Muscle of arm (tissue), 12 donors: ENCODE measurements around the gene LRRC2. TPM values are rescaled to one million over a fixed set of nuclear protein-coding genes. Genes with fewer than 3 reads are reported as not detected.
A peak's percentile ranks its signal among the peaks of the same experiment; 100 is the strongest.
"Not testable (repeated sequence)": the region's sequence is repeated elsewhere in the genome, so short reads cannot be mapped to it uniquely, and the experiment has no call there.

Experiments
- DNase-seq: peaks from one replicate; pipeline ENCODE4 v3.0.0-alpha.2; 2013
- polyA plus RNA-seq, 12 donors: library from polyadenylated mRNA; unstranded; fragments of 120-200 nt; gene quantifications; one replicate each; pipeline ENCODE4 v1.2.1, GENCODE V29; 2013; ENCODE audit not compliant: insufficient read length in 12 of 12

LRRC2 gene
- polyA plus RNA-seq, 12 donors: 2.2 to 6.6 (median 4.2) TPM; not detected in 1

DNA sequence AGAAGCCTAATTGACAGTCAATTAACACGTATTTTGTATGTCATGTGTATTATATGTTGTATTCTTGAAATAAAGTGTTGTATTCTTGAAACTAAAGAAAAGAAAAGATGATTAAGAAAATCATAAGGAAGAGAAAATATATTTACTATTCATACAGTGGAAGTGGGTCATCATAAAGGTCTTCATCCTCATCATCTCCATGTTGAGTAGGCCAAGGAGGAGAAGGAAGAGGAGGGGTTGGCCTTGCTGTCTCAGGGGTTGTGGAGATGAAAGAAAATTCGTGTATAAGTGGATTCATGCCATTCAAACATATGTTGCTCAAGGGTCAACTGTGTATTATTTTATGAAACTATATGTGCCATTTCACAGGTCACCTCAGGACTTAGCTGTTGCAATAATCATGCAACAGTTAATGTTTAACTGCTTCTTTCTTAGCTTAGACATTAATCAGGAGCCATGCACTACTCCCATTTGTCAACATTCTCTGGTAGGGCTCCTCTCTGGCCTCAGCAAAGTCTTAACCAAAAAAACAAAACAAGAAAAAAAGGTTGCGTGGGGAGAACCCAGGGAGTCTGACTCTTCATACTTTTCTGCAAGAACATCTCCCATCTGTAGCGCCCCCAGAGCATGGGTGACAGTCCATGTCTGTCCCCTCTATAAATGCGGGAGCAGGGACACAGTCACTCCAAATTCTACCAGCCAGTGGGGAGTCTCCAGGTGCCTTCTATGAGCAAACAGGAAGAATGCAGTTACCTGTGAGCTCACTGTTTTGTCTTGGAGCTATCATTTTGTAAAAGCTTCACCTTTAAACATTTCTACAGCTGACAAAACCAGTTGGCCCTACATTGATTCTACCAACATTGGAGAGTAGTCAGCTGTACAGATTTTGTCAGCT lies 19.9 kb upstream of the LRRC2 start:
- no peak for DNase-seq

DNA sequence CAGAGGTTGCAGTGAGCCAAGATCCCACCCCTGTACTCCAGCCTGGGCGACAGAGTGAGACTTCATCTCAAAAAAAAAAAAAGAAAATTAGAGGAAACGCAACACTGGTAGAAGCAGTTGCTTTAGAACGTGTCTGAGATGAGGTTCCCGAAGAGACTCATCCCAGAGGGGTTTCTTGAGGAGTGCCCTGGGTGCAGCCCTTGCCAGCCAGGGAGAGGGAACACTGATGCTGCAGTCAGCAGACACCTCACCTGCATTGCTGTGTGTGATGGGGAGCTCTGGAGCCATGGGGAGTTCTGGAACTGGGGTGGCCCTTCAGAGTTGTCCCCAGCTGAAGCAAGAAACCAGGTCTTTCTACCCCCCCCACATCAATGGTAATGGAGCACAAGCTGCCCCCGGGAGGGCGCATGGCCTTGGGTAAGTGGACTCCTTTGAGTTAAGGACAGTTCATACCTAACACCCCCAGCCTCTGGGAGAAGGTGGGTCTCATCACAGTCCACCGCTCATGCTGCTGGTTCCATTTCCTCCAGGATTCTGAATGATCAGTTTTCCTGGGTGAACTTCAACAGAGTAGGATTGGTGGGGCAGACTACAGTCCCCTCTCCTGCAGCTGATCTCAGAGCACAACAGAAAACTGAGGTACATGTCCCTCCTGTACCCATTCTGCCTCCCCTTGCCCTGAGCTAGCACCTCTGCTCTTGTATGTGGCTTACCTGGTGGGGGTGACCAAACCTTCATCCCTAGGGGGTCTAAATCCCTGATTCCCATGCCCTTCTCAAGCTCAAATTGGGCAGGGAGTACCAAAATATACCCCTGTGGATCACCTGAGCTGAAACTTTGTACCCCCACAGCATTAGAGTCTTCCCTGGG lies 18.7 kb upstream of the LRRC2 start:
- DNase-seq: no peak

DNA sequence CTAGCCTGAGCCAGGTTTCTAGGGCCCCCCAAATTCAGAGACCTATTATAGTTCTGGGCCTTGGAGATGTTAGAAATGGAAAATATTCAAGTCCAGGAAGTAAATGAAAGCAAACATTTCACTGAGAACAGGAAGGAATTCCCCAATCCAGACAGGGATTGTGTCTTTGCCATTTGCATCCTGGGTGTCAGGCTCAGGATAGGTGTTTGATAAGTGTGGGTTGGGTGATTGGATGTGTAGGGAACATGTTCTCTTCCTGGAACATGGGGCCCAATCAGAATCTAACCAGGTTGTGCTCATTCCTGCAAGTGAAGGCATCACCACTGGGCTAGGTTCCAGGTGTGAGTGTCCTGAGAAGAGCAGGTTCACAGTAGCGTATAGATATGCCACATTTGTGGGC lies 14.6 kb upstream of the LRRC2 start:
- no peak for DNase-seq

DNA sequence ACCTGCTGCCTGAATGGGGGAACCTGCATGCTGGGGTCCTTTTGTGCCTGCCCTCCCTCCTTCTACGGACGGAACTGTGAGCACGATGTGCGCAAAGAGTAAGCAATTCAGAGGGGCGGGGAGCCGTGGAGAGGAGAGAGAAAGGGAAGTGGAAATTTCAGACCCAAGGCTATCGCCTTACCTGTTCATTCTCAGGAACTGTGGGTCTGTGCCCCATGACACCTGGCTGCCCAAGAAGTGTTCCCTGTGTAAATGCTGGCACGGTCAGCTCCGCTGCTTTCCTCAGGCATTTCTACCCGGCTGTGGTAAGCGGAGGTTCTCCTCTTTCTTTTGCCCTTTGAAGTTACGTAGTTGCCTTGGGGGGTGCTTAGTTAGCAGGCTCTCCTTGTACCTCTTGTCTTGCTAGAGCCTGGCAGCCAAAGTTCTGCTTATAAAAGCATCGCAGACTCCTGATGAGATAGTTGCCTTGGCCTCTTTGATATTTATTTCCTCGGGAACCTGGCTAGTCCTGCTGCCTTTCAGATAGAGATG lies 13.7 kb upstream of the LRRC2 start:
- no peak for DNase-seq

GRCh38 chr3:46578973-46579755 lies 13.1 kb upstream of the LRRC2 start:
- DNase-seq: no peak

DNA sequence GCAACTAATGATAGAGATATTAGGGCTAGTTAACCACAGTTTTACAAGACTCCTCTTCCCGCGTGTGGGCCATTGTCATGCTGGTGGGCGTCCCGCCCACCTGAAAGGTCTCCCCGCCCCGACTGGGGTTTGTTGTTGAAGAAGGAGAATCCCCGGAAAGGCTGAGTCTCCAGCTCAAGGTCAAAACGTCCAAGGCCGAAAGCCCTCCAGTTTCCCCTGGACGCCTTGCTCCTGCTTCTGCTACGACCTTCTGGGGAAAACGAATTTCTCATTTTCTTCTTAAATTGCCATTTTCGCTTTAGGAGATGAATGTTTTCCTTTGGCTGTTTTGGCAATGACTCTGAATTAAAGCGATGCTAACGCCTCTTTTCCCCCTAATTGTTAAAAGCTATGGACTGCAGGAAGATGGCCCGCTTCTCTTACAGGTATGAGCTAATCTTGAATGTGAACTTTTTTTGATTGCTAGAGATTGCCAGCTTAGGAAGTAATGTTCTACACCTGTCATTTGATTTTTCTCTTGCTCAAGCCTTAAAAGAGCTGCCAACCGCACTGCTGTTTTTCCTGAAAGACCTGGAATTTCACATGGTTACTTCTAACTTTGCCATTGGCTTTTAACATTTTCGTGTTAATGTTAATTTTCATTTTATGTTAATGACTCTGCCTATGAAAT lies 11.6 kb upstream of the LRRC2 start:
- not testable (repeated sequence) for DNase-seq

DNA sequence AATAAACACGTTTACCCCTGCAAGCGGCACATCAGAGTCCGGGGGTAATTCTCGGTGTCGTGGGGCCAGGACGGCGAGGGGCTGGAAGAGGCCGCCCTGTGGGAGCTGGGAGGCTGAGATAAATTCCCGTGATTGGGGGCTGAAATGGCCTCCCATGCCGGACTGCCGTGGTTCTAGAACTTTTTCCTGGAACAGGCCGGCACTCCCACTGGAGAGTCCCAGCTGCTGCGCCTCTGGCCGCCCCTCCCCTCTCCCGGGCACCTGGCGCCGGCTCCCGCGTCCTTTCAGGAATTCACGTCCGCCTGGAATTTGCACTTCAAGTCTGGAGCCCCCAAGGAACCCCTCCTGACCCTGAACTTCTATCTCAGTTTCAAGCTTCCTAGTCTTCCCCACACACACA lies 10.8 kb upstream of the LRRC2 start:
- DNase-seq: no peak

- DNase-seq: no peak
Observed at GRCh38 chr3:46576386-46576785, 10.3 kb upstream of the LRRC2 start.

GRCh38 chr3:46575577-46576222 lies 9.6 kb upstream of the LRRC2 start:
- no peak for DNase-seq

- DNase-seq: no peak
Observed at GRCh38 chr3:46574881-46575576, 8.9 kb upstream of the LRRC2 start.

DNA sequence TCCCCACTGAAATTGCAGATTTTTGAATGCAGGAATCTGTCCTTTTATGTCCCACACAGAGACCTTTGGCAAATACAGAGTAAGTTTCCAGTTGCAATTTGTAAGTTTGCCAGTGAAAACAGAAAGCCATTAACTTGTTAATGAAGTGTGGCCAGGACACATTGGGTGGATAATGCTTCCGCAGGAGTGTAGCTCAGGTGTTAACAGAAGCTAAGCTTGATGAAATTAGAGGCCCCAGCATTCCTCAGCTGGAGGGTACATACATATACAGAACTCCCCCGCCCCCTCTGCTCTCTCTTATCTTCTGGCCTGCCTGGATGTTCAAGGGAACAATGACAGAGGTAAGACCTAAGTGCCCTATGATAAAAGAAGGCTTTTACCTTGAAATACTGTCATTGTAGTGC lies 8.1 kb upstream of the LRRC2 start:
- DNase-seq: no peak

DNA sequence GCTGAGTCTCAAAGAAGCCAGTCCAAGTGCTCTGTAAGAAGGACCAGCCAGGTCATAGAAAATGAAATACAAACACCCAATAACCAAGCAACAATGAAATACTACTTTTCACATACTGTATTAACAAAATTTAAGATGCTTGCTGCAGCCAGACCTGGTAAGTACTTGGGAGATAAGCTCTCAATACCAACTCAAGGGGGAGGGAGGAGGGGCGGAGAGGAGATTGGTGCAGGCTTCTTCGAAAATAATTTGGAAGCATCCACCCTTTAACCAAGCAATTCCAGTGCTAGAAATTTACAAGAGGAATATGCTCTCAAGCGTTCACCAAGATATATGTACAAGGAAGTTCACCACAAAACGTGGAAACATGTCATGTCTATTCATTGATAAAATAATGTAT lies 7.6 kb upstream of the LRRC2 start:
- no peak for DNase-seq

- DNase-seq: no peak
Observed at GRCh38 chr3:46571684-46572083, 5.6 kb upstream of the LRRC2 start.

DNA sequence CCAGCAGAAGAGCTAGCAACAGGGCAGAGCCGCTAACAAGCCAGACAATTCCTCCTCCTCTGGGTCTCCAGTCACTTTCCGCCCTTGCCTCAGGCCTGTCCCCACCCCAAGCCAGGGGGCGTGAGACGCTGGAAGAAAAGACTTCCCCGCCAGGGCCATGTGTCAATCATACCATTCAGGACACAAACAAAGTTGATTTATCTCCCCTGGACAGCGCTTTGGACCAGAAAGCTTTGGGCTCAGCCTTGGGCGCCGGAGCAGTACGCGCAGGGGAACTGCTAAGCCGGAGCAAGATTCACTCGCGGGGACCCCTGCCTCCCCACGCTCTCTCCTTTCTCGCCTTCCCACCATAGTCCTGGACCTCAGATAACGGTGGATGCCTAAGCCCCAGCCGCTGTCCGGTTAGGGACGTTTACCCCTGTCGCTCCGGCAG lies 479 bp downstream of the LRRC2 start:
- peak; percentile 17 for DNase-seq

- DNase-seq: no peak
Observed at GRCh38 chr3:46565077-46565476, 1.0 kb downstream of the LRRC2 start.

DNA sequence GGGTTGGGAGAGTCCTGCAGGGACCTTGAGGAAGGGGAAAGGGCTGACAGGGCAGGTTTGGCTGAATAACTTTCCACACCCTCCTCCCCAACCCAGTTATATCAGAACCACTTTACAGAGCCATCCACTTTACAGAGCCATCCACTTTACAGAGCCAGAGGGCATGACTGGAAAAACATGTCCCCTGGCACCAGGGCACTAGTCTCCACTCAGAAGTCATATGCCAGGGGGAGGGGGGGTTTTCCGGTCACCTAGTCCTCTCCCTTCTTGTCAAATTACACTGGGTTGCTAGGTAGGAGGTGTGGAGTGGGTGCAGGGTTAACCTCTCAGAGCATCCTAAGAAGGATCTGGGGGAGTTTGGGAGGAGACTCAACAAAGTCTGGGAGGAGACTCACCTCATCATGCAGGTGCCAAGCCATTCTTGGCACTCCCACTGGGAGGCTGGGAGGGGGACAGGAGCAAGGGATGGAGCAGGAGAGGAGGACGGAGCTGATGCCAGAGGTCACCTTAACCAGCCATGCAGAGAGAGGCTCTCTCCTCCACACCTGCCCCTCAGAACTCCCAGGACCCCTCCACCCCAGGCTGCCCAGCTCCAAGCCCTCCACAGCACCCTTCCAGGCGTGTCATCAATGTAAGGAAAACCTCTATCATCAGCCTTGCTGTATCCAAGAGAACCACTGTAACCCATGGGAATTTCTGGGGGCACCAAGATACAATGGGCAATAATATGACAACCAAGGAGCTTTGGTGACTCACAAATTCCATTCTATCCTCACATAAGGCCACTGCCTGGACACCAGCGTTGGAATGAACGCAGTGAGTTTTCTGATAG lies 1.7 kb downstream of the LRRC2 start:
- DNase-seq: no peak

- DNase-seq: no peak
Observed at GRCh38 chr3:46561951-46562350, 4.2 kb downstream of the LRRC2 start.

DNA sequence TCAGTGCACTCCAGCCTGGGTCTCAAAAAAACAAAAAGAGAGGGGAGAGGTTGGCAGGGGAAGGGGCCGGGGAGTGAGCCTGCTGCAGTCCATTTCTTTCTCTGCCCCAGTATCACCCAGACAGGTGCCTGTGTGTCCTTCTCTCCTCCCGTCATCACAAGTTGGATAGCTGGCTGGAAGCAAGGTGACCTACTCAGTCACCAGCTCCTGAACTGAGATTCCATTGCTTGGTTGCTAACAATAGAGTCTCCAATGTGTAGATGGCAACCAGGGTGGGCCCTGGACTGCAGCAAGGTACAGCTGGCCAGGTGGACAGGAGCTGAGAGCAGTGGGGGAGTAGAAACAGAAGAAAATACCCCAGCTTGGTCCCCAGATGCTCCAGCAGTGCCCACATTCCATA lies 4.6 kb downstream of the LRRC2 start:
- DNase-seq: no peak

DNA sequence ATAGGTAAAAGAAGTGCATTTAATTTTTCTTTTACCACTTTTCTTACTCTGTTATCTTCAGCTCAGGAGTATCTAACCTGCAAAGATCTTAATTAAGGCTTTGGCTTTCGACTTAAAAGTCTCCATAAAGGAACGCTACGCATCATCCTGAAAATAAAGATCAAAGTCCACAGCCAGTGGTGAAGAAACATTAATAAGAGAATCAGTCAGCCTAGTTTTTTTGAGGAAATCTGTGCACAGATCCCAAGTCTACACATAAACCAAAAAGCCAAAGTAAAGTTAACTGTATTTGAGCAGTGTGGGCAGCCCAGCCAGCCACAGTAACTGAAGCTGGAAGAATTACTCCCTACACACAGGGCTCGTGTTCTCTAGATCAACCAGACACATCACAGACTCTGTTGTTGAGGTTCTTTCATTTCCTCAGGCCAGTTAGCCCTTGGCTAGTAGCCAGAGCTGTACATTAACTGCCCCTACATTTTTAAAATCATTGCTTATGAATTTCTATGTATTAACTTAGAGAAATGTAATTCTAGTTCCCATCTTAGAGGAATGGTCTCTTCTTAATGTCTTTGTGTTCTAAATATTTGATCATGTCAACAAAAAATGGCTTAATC lies 6.9 kb downstream of the LRRC2 start:
- no peak for DNase-seq
